Activated CD4-positive, alpha-beta T cell treated with anti-CD3 and anti-CD28 coated beads, Interleukin-2, Interleukin-4, amounts not matched to agents 100 ng/mL and 50 ng/mL, durations not matched to agents 16 hours and 8 hours (primary cell): ENCODE data around the gene ASCC2.

Experiments
- DNase-seq: peaks from one replicate; pipeline ENCODE4 v3.0.0-alpha.2; 2020; ENCODE audit warnings: low spot score

The ASCC2 gene

DNA sequence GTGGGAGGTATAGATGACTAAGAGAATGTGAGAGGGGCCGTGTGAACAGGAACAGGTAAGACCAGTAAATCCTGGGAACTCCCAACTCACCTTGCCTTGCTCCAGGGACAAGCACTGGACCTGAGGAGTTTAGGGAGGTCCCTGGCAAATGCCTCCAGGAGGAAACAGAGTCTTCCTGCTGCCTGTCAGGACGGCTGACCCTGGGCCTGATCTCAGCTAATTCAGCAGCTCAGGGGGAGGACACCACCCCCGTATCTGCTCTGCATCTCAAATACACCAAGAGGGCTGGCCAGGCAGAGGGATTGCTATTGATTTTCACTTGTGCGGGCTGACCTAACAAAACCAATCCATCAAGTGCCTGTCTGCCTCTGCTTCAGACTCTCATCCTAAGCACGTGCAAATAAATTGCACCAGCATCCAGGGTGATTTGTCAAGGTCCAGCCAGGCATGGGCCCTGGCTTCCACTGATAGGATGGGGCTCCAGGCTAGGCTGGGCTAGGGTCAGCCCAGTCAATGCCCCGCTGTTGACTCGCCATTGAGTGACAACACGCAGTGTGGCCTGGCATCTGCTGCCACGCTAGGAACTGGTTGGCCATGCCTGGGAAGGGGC lies 50.6 kb downstream of the ASCC2 start:
- DNase-seq, result no peak

DNA sequence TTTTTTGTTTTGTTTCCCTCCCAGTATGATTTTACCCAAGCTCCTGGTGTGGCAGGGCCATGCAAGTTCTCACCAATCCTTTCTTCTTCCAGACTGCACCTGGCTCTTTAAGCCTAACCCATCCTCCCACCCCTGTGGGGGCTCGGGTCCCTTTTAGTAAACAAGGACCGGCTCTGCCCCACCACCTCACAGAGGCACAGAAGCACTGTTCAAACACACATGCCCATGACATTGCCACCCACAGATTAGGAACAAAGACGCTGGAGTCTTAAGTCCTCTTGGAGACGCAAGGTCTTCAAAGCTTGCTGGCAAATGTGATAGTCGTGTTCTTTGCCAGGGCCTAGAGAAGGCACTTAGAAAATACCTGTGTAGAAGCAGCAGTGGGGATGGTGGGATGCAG lies 52.0 kb downstream of the ASCC2 start:
- DNase-seq, result no peak

DNA sequence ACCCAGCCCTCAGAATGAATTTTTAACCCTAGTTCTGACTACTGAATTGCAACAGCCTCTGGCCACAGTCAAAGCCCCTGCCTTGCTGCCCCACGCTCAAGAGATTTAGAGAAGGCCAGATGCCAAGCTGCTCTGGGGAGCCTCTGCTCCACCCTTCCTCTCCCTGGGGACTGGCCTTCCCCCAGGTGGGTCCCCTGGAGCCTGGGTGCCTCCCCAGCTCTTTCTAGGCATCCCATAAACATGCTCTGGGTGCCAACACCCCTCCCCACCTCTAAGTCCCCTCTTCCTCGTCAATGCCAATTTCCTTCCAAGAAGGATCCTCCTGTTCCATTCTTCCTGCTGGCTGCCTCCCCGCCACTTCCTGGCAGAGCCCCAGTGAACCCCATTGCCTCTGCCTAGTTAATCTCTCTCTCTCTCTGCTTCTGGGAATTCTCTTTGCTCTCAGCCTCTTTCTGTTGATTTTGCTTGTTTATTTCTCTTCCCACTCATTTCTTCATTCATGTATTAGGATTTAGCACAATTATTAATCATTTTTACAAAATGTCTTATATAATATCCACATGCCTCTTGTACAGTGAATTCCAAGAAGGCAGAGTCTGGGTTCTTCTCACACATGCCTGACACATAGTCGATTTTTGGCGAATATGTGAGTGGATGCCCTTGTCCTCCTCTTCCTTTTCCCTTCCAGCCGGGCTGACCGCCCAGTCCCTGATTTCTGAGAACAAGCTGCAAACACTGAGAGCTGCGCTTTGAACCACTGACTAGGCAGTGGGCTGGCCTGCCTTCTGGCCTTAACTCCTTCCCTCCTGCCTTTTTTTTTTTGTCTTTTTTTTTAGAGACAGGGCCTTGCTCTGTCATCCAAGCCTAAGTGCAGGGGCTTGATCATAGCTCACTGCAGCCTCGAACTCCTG lies 53.4 kb downstream of the ASCC2 start:
- no peak for DNase-seq

DNA sequence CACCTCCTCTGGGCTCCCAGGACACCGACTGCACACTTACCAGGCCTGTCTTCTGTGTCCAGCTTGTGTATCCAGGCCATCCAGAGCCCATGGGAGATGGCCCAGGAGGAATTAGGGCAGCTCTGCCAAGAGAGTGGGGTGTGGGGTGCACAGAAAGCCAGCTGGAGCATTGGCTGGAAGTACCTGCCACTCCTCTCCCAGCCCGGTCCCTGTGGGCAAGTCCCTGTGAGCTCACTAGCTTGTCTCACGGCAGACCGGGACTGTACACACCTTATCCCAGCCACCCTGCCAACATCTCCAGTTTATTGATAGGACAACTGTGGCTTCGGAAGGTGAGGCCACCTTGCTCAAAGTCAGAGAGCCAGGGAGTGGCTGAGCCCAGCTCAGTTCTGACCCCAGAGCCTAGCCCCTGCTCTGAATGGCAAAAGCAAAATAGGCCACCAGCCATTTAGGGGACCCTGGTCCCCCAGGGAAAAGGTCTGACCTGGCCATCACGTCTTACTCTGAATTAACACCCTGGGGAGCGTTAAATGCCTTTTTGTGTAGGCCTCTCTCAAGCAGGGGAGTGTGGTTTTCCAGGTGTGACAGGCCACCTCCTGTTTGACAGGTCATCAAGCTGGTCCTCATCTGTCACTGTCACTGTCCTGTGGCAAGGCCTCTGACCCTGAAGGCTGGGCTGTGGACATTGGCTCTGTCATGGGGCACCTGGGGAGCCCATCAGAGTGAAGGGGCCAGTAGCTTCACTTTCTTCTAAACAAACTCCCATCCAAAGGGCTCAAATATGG lies 55.8 kb downstream of the ASCC2 start:
- DNase-seq, result no peak

DNA sequence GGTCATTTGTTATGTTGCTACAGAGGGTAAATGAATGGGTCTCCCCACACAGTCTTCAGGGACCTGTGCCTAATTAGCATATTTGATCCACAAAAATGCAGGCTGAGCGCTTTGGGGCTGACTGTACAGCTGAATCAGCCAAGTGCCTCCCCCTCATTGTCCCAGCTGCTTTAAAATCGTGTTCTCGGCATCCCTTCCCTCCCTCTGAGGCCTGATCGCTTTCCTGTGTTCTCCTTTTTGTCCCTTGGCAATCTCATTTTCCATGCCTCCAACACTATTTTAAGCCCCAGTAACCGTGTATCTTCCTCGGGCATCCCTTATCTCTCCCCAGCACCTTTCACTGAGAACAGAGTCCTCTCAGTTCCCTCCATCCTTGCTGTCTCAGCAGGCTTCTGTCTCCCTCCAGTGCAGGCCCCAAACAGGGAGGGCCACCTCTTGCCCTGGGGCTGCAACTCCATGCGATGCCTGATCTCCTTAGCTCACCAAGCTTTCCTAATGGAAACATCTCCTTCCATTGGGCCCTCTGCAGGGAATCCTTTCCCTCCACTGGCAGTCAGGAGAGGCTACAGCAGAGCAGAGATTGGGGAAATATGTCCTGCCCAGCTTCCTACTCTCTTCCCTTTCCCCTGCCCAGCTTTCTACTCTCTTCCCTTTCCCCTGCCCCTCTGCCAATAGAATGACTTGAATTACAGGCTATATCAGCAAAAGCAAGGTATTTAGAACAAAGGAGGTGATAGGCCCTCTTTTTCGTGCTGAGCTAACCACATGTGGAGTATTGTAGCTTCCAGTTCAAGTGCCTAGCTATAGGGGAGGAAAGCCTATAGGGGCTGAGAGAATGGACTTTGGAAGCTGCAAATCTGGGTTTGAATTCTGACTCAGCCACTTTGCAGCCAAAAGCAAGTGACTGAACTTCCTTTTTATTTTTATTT lies 57.1 kb downstream of the ASCC2 start:
- DNase-seq, result no peak

DNA sequence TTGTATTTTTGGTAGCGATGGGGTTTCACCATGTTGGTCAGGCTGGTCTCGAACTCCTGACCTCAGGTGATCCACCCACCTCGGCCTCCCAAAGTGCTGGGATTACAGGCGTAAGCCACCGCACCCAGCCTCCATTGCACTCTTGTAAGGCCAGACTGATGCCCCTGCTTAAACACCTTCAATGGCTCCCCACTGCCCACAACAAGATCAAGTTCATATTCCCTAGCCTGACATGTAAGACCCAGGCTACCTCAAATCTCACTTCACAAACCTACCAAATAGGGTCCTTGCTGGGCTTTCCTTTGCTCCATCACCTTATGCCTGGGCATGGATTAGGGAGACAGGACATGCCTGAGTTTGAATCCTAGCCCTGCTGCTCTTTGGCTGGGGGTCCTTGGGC lies 57.9 kb downstream of the ASCC2 start:
- DNase-seq, result no peak

DNA sequence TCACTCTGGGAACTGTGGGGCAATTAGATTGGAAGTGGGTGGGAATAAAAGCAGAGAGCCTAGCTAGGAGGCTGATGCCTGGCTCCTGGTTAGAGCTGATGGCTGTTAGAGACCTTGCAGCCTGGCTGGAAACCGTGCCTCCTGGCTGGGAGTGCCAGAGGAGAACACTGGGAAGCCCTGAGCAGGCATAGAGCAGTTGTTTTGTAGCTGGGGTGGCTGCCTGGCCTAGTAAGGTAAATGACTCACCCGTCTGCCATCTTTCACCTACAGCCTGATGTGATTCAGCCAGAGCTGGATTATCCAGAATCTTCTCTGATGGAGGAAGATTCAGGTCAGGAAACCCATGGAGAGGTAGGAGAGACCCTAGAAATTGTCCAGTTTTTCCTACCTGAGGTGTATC lies 64.8 kb downstream of the ASCC2 start:
- DNase-seq, result no peak

DNA sequence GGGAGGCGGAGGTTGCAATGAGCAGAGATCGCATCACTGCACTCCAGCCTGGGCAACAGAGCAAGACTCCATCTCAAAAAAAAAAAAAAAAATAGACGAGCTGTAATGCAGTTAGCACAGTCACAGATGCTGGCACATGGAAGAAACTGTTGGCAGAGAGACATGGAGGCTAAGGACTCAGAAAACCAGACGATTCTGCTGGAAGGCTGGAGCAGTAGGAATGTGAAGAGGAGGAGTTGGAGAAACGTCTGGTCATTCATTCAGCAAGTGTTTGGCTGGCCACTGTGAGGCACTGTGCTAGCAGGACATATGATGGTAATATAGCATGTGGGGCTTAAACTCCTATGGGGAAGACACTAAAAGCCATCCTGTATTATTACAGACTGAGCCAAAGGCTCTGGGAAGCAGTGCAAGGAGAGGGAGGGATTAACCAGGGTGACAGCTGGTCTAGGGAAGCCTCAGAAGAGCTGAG lies 65.9 kb downstream of the ASCC2 start:
- DNase-seq, result no peak

DNA sequence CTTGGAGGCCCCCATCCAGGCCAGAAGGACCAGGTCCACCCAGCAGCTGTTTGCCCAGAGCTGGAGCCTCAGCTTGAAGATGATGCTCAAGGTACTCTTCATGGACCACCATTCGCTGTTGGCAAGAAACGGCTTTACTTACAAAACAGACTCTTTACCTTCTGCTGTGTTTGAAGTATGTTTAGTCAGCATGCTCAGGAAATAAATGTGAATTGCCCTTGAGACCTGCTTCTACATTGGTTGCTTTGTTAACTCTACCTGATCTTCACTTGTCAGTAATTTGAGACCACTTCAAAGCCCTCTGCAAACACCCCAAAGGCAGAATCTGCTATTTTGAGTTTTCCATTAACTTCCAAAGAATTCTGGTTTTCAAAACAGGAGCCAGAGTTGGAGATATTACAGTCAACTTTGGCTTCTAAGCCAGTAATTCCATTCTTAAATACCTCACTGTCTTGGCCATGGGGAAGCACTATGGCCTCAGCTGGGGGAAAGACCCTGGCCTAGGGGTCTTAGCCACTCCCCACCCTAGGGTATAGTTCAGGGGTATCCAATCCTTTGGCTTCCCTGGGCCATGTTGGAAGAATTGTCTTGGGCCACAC lies 68.3 kb downstream of the ASCC2 start:
- DNase-seq, result no peak

DNA sequence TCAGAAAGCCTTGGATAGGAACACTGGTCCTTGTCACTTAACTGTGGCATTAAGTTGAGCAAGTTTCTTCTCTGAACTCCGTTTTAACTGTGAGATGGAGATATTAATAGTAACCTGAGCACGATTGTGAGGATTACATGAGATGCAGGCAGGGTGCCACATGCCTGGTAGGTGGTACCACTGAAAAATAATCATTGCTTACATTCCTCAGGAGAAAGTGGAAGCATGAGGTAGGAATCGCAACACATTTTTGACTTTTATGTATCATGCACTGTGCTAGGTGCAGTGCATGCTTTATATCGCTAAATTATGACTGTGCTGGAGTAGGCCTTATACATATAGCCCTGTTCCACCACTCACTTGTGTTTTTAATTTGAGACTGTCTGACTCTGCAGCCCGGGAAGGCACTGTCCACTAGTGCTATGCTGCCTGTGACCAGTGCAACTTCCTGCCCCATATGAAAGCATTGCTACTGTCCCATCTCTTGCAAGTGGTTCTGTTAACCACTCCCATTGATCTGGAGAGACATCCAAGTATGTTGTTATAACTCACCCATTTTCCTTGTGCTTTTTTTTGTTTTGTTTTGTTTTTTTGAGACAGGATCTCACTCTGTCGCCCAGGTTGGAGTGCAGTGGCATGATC lies 69.9 kb downstream of the ASCC2 start:
- DNase-seq, result no peak

DNA sequence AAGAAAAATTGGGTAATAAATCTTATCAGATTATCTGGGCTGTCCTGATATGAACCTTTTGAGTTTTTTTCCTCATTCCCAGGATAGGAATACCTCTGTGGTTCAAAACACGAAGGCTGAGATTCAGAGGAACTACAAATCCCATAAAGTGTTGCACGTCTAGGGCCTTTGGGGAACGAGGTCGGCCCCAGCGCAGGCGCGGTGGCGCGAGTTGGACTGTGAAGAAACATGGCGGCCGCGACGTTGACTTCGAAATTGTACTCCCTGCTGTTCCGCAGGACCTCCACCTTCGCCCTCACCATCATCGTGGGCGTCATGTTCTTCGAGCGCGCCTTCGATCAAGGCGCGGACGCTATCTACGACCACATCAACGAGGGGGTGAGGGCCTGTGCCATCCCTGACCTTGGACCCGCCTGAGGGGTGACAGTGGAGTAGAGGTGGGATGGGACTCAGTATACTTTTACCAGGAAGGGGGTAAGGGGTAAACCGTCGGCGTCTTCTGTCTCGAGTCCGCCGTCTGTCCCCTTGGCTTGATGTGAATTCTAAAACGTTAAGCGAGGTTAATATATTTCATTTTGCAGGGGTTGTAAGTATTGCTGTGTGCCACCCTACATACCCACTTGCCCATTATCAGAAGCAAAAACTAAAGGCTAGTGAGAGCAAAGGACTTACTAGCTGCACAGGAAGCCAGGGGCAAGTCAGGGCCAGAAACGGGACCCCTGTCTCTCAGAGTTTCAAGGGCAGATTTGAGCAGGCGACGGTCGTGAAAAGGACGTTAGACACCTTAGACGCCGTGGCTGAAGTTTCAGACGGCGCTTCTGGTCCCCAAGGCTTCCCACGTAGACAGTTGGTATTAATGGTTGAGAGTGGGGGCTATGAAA lies 70.7 kb downstream of the ASCC2 start, which contains the start of gene UQCR10:
Gene UQCR10, plus strand, starts transcription at position 199 of the 881 bp plus-strand sequence. Its CDS starts 30 bp downstream, at position 229.
- DNase-seq, result peak; percentile 94

DNA sequence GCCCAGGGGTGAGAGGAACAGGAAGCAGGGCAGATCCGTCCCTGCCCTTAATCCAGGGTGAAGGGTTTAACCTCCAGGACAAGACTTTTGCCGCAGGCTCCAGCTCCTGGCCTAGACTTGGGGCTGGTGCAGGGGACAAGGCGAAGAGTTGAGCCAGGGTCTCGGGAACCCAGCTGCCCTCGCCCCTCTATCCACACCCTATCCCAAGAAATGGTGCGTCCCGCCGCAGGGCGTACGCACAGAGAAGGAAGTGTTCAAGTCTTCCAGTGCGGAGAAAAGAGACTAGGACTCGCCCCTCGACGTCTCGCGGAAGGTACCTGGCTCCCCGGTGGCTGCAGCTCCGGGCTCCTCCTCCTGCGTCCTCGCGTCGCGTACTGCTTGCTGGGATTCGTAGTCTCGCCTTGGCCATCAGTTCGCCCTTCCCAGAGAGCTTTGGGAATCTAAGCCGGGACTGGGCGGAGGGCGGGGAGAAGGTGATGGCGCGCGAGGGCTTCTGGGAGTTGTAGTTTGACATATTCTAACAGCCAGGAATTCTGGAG lies 71.4 kb downstream of the ASCC2 start, which contains the start of gene ZMAT5:
Gene ZMAT5, minus strand, starts transcription at position 376 of the 539 bp plus-strand sequence. CDS start 18,463 bp downstream, outside the sequence.
- DNase-seq, result peak; percentile 97

DNA sequence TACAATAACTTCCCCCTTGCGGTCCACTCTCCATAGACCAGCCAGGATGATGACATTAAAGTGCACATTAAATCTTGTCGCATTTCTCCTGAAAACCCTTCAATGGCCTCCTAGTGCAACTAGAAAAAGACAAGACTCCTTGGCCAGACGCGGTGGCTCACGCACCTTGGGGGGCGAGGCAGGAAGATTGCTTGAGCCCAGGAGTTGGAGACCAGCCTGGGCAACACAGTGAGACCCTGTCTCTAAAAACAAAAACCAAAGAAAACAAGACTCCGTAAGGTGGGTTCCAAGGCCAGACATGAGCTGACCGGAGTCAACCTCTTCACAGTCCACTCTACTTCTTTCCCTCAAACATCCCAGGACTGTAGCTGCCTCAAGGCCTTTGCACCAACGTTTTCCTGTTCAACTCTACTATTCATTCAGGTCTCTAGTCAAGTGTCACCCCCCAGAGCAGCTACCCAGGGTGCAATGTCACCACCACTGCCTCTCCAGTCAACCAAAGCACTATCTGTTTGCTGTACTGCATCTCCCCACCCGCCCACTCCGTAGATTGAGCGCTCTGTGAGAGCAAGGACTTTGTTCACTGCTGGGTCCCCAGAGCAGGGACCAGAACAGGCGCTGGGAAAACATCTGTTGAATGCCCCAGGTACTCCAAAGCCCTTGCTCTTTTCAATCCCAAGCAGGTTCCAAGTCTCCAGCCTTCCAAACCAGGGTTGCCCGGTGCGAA lies 72.0 kb downstream of the ASCC2 start:
- DNase-seq, result no peak

DNA sequence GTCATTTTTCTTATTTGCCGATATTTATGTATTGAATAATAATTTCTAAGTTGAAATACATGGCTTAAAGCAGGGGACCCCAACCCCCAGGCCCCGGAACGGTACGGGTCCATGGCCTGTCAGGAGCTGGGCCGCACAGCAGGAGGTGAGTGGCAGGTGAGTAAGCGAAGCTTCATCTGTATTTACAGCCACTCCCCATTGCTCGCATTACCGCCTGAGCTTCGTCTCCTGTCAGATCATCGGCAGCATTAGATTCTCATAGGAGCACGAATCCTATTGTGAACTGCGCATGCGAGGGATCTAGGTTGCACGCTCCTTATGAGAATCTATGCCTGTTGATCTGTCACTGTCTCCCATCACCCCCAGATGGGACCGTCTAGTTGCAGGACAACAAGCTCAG lies 75.8 kb downstream of the ASCC2 start:
- DNase-seq, result no peak

DNA sequence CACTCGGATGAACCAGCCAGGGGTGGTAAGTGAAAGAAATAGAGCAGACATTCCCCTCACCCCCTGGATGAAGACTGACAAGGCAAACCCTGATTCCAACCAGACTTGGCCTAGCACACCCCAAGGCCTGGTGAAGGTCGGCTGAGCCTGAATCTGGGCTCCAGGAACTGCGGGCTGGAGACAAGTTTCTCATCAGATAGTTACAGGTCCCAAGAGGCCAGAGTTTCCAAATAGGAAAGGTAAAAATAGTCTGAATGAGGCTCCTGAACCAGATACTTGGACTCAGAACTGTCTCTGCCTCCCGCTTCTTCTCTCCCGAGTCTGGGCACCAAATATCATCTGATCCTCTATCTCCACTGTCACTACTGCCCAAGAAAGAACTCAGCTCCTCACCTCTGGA lies 79.1 kb downstream of the ASCC2 start:
- DNase-seq, result no peak

DNA sequence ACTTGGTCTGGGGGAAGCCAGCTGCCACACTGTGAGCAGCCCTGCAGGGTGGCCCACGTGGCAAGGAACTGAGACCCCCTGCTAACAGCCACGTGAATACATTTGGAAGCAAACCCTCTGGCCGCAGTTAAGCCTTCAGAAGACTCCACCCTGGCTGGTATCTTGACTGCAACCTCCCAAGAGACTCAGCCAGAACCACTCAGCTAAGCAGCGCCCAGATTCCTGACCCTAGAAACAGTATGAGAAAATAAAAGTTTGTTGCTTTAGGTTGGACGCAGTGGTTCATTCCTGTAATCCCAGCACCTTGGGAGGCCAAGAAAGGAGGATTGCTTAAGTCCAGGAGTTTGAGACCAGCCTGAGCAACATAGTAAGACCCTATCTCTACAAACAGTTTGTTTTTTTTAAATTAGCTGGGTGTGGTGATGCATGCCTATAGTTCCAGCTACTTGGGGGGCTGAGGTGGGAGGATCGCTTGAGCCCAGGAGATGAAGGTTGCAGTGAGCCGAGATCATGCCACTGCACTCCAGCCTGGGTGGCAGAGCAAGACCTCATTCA lies 79.9 kb downstream of the ASCC2 start:
- no peak for DNase-seq

DNA sequence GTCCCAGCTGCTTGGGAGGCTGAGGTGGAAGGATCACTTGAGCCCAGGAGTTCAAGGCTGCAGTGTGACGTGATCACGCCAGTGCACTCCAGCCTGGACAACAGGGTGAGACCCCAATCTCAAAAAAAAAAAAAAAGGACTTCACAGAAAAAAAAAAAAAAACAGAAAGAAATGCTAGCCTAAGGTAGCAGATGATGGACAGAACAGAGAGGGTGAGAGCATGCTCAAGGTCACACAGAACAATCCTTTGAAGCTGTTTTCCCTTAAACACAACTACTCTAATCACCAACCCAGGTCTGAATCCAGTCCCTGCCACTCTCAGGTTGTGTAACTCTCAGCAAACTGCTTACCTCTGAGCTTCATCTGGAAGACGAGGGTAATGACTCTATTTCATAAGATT lies 81.0 kb downstream of the ASCC2 start:
- DNase-seq, result no peak

DNA sequence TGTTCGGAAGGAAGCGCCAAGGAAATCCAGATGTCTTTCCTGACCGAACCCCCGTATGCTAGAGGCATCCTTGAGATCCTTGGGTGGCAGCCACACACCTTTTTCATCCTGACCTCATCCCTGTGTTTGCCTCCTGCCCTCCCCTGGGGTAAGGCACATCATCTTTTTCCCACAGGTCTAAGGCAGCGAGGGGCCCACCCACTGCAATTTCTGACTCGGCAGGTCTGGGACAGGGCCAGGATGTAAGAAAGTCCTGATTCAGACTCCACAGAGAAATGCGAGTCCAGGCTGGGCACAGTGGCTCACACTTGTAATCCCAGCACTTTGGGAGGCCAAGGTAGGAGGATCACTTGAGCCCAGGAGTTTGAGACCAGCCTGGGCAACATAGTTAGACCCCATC lies 81.7 kb downstream of the ASCC2 start:
- DNase-seq, result no peak
